Bronchial epithelial cell (primary cell): ENCODE measurements around the gene CACNA1E. TPM values are rescaled to one million over a fixed set of nuclear protein-coding genes. Genes with fewer than 3 reads are reported as not detected.

Source experiments
- DNase-seq: peaks from one replicate; pipeline ENCODE4 v3.0.0-alpha.2; 2010; ENCODE audit warnings: low read depth
- FAIRE-seq: peaks from 2 replicates; lab custom pipeline; 2011; peaks lifted over from hg19 to GRCh38; lab: Jason Lieb, UNC
- H3K27me3 ChIP-seq: 2 replicates; pipeline ENCODE4 v1.5.1; 2011; ENCODE audit warnings: low read length; ENCODE audit not compliant: control insufficient read depth, insufficient read depth
- H3K36me3 ChIP-seq: 2 replicates; pipeline ENCODE4 v1.5.1; 2011; ENCODE audit warnings: low read length; ENCODE audit not compliant: control insufficient read depth, insufficient read depth
- H3K4me3 ChIP-seq: 2 replicates; pipeline ENCODE4 v1.5.1; 2011; ENCODE audit warnings: mild to moderate bottlenecking, low read depth, low read length, control low read depth
- CTCF ChIP-seq: IDR thresholded peaks from 2 replicates; pipeline ENCODE4 v1.5.1; 2011; ENCODE audit warnings: mild to moderate bottlenecking, moderate library complexity, low read length, control low read depth, inconsistent platforms; ENCODE audit not compliant: insufficient read depth, severe bottlenecking
- total RNA-seq: library from RNA; depleted of rRNA; stranded (reverse); fragments of >200 nt; gene quantifications from 2 replicates; pipeline ENCODE4 v1.2.1, GENCODE V29; 2014

Gene CACNA1E
- total RNA-seq, 1 donor from 2014 or later = not detected

GRCh38 chr1:181783208-181783607, 299.9 kb downstream of the CACNA1E start:
- no peak for FAIRE-seq
- TF ChIP-seq CTCF = no peak
- Histone ChIP-seq H3K27me3 (peaks cover 2% of the 10 kb centered on the region), H3K4me3 (no peak overlapping the region), H3K36me3 (no peaks in the 10 kb centered on the region)
- no peak for DNase-seq

GRCh38 chr1:181784039-181784683, 300.8 kb downstream of the CACNA1E start:
- no peaks in the 10 kb centered on the region for H3K36me3 ChIP-seq
- no peak for FAIRE-seq
- H3K27me3 ChIP-seq = peaks cover 2% of the 10 kb centered on the region
- no peak for TF ChIP-seq CTCF
- DNase-seq = peak; percentile 69
- no peak overlapping the region for H3K4me3 ChIP-seq

GRCh38 chr1:181789395-181789794, 306.1 kb downstream of the CACNA1E start:
- no peak overlapping the region for H3K4me3 ChIP-seq
- no peak for TF ChIP-seq CTCF
- no peak for DNase-seq
- H3K27me3 ChIP-seq = peaks cover 1% of the 10 kb centered on the region
- no peak for FAIRE-seq
- H3K36me3 ChIP-seq = no peaks in the 10 kb centered on the region

GRCh38 chr1:181791721-181792120, 308.4 kb downstream of the CACNA1E start:
- FAIRE-seq (no peak), DNase-seq (no peak)
- H3K36me3 ChIP-seq = no peaks in the 10 kb centered on the region
- no peak for TF ChIP-seq CTCF
- H3K27me3 ChIP-seq = peaks cover 1% of the 10 kb centered on the region
- H3K4me3 ChIP-seq = no peak overlapping the region

- no peak overlapping the region for H3K4me3 ChIP-seq
- H3K27me3 ChIP-seq = peaks cover 1% of the 10 kb centered on the region
- DNase-seq (no peak), FAIRE-seq (no peak)
- TF ChIP-seq CTCF = no peak
- no peaks in the 10 kb centered on the region for H3K36me3 ChIP-seq
Observed at GRCh38 chr1:181793831-181794230, 310.5 kb downstream of the CACNA1E start.

GRCh38 chr1:181794332-181794731, 311.0 kb downstream of the CACNA1E start:
- DNase-seq (no peak), FAIRE-seq (no peak)
- H3K36me3 ChIP-seq = no peaks in the 10 kb centered on the region
- no peak for TF ChIP-seq CTCF
- peaks cover 1% of the 10 kb centered on the region for H3K27me3 ChIP-seq
- H3K4me3 ChIP-seq = no peak overlapping the region
